Measurements from ENCODE around the gene OSTM1.
"Not testable (repeated sequence)": the region's sequence is repeated elsewhere in the genome, so short reads cannot be mapped to it uniquely, and the experiment has no call there.

OSTM1 gene

GRCh38 chr6:108013787-108014439 is 60.6 kb downstream of the OSTM1 start:
- DNase-seq, result no peak

DNA sequence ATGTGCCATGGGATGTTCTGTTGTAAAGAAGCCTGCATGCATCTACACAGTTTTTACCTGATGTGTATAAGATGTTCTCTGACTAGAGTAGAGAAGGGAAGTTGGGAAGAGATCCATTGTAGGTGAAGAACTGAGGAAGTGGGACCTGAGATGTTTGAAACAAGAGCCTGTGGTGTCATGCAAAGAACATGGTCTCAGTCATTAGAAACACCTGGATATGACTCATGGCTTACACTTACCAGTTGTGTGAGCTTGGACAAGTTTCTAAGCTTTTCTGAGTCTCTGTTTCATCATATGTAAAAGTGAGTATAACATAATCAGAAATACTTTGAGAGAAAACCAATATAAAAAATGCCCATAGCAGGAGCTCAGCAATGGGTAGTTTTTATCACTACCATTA is 64.6 kb downstream of the OSTM1 start:
- DNase-seq, result no peak

DNA sequence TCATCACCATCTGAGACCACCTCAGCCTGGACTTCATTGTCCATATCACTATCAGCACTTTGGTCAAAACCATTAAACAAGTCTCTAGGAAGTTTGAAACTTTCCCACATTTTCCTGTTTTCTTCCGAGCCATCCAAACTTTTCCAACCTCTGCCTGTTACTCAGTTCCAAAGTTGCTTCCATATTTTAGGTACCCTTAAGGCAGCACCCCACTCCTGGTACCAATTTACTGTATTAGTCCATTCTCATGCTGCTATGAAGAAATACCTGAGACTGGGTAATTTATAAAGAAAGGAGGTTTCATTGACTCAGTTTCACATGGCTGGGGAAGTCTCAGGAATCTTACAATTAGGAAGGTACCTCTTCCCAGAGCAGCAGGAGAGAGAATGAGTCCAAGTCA is 65.3 kb downstream of the OSTM1 start:
- not testable (repeated sequence) for DNase-seq

GRCh38 chr6:108008363-108008762 is 66.2 kb downstream of the OSTM1 start:
- no peak for DNase-seq

- no peak for DNase-seq
Observed at GRCh38 chr6:108005961-108006360, 68.6 kb downstream of the OSTM1 start.

DNA sequence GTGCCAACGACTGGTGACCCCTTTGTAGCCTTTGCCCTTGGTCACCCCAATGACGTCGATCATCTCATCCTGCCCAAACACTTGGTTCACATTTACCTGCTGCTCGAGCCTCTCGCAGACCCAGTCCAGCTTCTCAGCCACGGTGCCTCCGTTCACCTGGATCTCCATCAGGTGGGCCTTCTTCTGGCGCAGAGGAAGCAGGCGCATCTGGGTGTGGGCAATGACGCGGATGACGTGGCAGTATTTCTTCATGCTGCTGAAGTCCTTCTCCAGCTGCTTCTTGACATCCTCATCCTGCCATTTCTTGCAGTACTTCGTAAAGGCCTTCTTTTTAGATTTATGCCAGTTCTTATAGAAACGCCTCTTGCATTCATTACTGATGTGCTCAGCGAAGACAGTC is 69.7 kb downstream of the OSTM1 start:
- DNase-seq, result no peak

DNA sequence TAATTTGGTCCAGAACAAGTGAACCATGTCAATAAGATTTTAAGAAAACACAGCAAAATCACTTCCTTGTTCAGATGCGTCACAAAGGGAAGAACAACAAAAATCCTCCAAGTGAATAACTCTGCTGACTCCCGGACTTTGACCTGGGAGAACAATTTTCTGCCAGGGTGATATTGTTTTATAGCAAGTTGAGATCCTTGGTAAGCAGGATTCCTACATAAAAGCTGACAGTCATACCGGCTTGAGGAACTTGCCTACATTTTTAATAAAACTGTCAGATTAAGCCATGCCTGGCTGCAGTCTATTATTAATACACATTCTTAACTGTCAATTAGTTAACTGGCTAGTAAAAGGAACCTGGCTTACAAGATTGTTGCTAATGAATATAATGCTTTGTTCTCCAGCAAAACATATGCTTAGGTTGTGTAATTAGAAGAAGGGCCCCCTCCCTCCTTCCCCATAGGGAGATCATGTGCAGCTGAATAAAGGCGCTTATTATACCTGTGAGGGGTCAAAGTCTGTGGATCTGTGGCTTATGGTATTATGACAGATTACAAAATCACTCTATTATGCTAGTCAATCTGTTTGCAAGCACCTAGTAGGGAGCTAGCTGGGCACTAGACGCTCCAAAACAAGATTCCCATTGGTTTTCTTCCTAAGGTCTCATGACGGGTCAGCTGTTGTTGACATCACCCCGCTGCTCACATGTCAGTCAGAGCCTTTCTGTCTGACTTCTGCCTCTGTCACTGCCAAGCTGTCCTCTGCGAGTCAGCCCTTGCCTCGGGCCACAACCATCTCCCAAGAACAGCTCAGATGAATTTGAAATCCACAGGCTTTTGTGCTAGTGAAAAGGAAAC is 71.9 kb downstream of the OSTM1 start:
- no peak for DNase-seq

GRCh38 chr6:108001696-108002231 is 72.8 kb downstream of the OSTM1 start:
- no peak for DNase-seq

GRCh38 chr6:108000259-108000658 is 74.3 kb downstream of the OSTM1 start:
- not testable (repeated sequence) for DNase-seq

- no peak for DNase-seq
Observed at GRCh38 chr6:107999341-107999740, 75.2 kb downstream of the OSTM1 start.

DNA sequence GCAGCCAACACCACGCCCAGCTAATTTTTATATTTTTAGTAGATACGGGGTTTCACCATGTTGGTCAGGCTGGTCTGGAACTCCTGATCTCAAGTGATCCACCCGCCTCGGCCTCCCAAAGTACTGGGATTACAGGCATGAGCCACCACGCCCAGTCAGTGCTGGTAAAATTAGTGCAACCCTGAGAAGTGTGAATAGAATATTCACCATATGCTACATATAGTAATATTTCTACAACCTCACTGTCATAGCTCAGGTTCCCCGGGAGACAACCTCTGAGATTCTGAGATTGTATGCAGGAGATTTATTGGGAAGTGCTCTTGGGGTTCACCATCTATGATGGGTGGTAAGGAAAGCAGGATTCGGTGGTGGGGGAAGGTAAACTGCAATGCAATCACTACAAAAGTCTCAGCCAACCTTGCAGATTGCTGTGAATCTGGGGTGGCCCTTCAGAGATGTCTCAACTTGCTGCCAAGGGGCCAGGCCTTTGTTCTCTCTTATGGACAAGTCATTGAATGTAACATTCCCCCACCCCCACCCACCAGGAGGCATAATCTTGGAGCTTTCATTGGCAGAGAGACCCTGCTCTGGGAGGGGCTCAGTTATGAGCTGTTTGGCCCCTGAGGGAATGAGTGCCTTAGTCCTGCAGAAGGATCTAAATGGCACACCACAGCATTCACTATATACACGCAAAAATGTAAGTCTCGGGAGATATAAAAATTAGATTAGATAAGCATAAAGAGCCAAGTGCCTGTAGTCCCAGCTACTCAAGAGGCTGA is 82.6 kb downstream of the OSTM1 start:
- DNase-seq, result no peak
